ENCODE data around the gene C6orf141.
"Not testable (repeated sequence)": the region's sequence is repeated elsewhere in the genome, so short reads cannot be mapped to it uniquely, and the experiment has no call there.

The C6orf141 gene

DNA sequence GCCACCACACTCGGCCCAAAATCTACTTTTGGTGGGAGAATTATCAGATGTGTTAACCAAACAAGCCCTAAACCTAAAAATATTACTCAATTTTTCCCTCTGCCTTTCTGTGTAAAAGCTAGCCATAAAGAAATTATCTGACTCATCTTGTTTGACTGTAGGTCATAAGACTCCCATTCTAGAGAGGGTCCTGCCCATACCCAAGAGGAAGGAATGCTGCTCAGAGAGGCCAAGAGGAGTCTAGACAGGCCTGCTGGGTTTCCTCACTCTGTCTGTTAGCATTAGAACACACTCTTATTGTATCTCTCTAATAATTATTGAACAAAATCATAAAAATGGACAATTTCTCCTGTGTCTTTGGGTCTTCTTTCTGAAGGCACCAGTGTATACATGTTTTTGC lies 26.1 kb downstream of the C6orf141 start:
- no peak for DNase-seq (ENCODE audit: low read depth)

DNA sequence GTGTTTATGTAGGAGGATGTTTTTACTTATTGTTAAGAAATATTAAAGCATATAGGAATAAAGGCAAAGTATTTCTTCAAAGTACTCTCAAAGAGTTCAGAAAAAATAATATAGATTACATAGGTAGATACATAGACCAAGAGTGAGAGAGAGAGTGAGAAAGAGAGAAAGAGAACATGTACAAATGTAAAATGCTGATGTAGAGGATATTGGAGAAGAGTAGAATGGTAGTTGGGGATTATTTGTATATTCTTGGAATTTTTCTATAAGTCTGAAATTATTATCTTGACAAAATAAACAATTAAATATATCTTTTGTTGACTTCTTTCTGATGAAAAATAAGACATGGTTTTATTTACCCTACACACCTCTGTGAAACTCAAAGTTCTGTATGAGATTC lies 29.2 kb downstream of the C6orf141 start:
- DNase-seq (ENCODE audit: low read depth): no peak

DNA sequence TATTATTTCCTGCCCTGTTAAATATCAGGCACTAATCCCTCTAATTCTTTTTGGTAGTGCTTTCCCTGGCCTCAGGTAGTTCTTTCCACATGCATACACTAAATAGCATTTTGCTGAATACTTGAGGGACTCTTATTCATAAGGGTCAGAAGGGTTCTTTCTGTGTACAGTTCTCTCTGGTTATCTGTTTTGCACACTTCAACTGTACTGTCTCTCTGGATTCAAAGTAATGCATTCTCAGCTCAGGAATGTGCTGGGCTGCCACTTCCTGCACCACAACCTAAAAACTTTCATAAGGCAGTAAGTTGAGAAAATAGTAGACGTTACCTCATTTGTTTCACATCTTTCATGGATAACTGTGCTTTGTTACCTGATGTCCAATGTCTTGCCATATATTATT lies 32.1 kb downstream of the C6orf141 start:
- DNase-seq (ENCODE audit: low read depth): no peak

- DNase-seq (ENCODE audit: low read depth): not testable (repeated sequence)
These were observed 36.8 kb downstream of the C6orf141 start for GRCh38 chr6:49587262-49587661.
